H1 (cell line): ENCODE results near the gene CD38. TPM values are rescaled to one million over a fixed set of nuclear protein-coding genes. Genes with fewer than 3 reads are reported as not detected.

ENCODE experiments used
- CTCF ChIA-PET: fragments of 300-600 bp; sonication (Branson Sonifier 250); formaldehyde crosslinking; loops from one replicate; lab custom pipeline; 2021; ENCODE audit not compliant: partially characterized antibody; lab: Charles Lee
- POLR2A ChIA-PET: fragments of 300-600 bp; sonication (Branson Sonifier 250); formaldehyde crosslinking; loops from one replicate; lab custom pipeline; 2021; ENCODE audit warnings: inconsistent platforms; ENCODE audit not compliant: partially characterized antibody; lab: Charles Lee
- DNase-seq, 2 experiments: peaks; one replicate each; pipeline versions ENCODE4 v3.0.0 to v3.0.0-alpha.2; 2010 to 2022; ENCODE audit warnings: low spot score in 2 of 2, low read depth in 1 of 2, mixed read lengths in 1 of 2
- FAIRE-seq: peaks from 2 replicates; lab custom pipeline; 2011; peaks lifted over from hg19 to GRCh38; lab: Jason Lieb, UNC
- H2AFZ ChIP-seq: 2 replicates; pipeline ENCODE4 v1.8.1; 2012; ENCODE audit warnings: low read length, inconsistent platforms
- H2AK5ac ChIP-seq: 2 replicates; pipeline ENCODE4 v1.6.1; 2013; ENCODE audit warnings: low read depth, low read length
- H2BK120ac ChIP-seq: replicated peaks from 2 replicates; pipeline ENCODE3; 2013; ENCODE audit warnings: low read depth, low read length, inconsistent platforms
- H2BK12ac ChIP-seq: 2 replicates; pipeline ENCODE4 v1.6.1; 2013; ENCODE audit warnings: low read depth, low read length
- H2BK15ac ChIP-seq: 2 replicates; pipeline ENCODE4 v1.6.1; 2013; ENCODE audit warnings: low read length
- H2BK20ac ChIP-seq: 2 replicates; pipeline ENCODE4 v1.6.1; 2013; ENCODE audit warnings: low read length
- H2BK5ac ChIP-seq: 2 replicates; pipeline ENCODE4 v1.6.1; 2013; ENCODE audit warnings: low read depth, low read length
- H3K14ac ChIP-seq: 2 replicates; pipeline ENCODE4 v1.6.1; 2013; ENCODE audit warnings: inconsistent platforms; ENCODE audit not compliant: insufficient read length
- H3K18ac ChIP-seq: 2 replicates; pipeline ENCODE4 v1.6.1; 2013; ENCODE audit warnings: low read length; ENCODE audit errors: extremely low read depth
- H3K23ac ChIP-seq: 2 replicates; pipeline ENCODE4 v1.6.1; 2013; ENCODE audit warnings: inconsistent platforms; ENCODE audit not compliant: insufficient read length
- H3K23me2 ChIP-seq: 2 replicates; pipeline ENCODE4 v1.6.1; 2013; ENCODE audit warnings: low read depth, low read length
- H3K27ac ChIP-seq: 2 replicates; pipeline ENCODE4 v1.6.1; 2011; ENCODE audit warnings: low read depth, low read length, inconsistent platforms
- H3K27me3 ChIP-seq, 4 experiments: replicated peaks in 1 of 4; 1 replicate in 1 of 4; 2 replicates in 3 of 4; pipeline versions ENCODE4 v1.6.1 to v1.8.1; 2011 to 2013; ENCODE audit warnings: low read length in 3 of 4, mild to moderate bottlenecking in 3 of 4, inconsistent platforms in 2 of 4, mixed read lengths in 2 of 4, moderate library complexity in 1 of 4; ENCODE audit not compliant: control insufficient read depth in 3 of 4, insufficient read depth in 3 of 4; ENCODE audit errors: extremely low read depth in 1 of 4
- H3K36me3 ChIP-seq, 4 experiments: 2 replicates each; pipeline versions ENCODE4 v1.6.1 to v1.8.1; 2011 to 2013; ENCODE audit warnings: mild to moderate bottlenecking in 4 of 4, low read length in 3 of 4, moderate library complexity in 2 of 4, control low read depth in 1 of 4, inconsistent platforms in 1 of 4; ENCODE audit not compliant: insufficient read depth in 4 of 4, control insufficient read depth in 2 of 4
- H3K4ac ChIP-seq: replicated peaks from 2 replicates; pipeline ENCODE3; 2013; ENCODE audit warnings: low read length, low read depth, mixed read lengths, inconsistent platforms; ENCODE audit not compliant: insufficient read length
- H3K4me1 ChIP-seq, 4 experiments: replicated peaks in 1 of 4; 1 replicate in 1 of 4; 2 replicates in 3 of 4; pipeline versions ENCODE4 v1.6.1 to v1.8.1; 2011 to 2013; ENCODE audit warnings: low read length in 3 of 4, inconsistent platforms in 2 of 4, mixed read lengths in 1 of 4; ENCODE audit not compliant: insufficient read depth in 4 of 4, control insufficient read depth in 3 of 4
- H3K4me2 ChIP-seq, 2 experiments: 2 replicates each; pipeline versions ENCODE4 v1.6.1 to v1.8.1; 2011 to 2013; ENCODE audit warnings: low read depth in 2 of 2, low read length in 2 of 2, control low read depth in 1 of 2, inconsistent platforms in 1 of 2, mild to moderate bottlenecking in 1 of 2; ENCODE audit not compliant: insufficient read depth in 1 of 2
- H3K4me3 ChIP-seq, 4 experiments: fragments of 200-600, 300-600 bp in 1 of 4; sonication (generic), shearing (Covaris generic), sonication (Bioruptor Twin) in 1 of 4; 2 replicates each; pipeline versions ENCODE4 v1.5.1 to v1.8.1; 2011 to 2016; ENCODE audit warnings: low read length in 4 of 4, low read depth in 3 of 4, control low read depth in 2 of 4, inconsistent platforms in 2 of 4, mild to moderate bottlenecking in 2 of 4, mixed read lengths in 1 of 4, moderate library complexity in 1 of 4; ENCODE audit not compliant: insufficient read depth in 2 of 4; ENCODE audit errors: extremely low read depth in 1 of 4
- H3K56ac ChIP-seq: replicated peaks from 2 replicates; pipeline ENCODE3; 2013; ENCODE audit warnings: low read depth, mild to moderate bottlenecking, mixed read lengths, low read length, inconsistent platforms; ENCODE audit not compliant: insufficient read length
- H3K79me1 ChIP-seq: 2 replicates; pipeline ENCODE4 v1.6.1; 2013; ENCODE audit warnings: low read depth, low read length, control low read depth
- H3K79me2 ChIP-seq, 2 experiments: 2 replicates each; pipeline versions ENCODE4 v1.6.1 to v1.8.1; 2012 to 2013; ENCODE audit warnings: low read length in 2 of 2, mild to moderate bottlenecking in 2 of 2, inconsistent platforms in 1 of 2; ENCODE audit not compliant: insufficient read depth in 2 of 2, control insufficient read depth in 1 of 2
- H3K9ac ChIP-seq, 4 experiments: replicated peaks in 1 of 4; 1 replicate in 1 of 4; 2 replicates in 3 of 4; pipeline versions ENCODE4 v1.6.1 to v1.8.1; 2011 to 2013; ENCODE audit warnings: low read depth in 3 of 4, low read length in 3 of 4, control low read depth in 2 of 4, mild to moderate bottlenecking in 2 of 4, moderate library complexity in 2 of 4, inconsistent platforms in 1 of 4; ENCODE audit errors: extremely low read depth in 1 of 4
- H3K9me3 ChIP-seq, 2 experiments: 2 replicates each; pipeline versions ENCODE4 v1.6.1 to v1.8.1; 2012 to 2013; ENCODE audit warnings: mild to moderate bottlenecking in 2 of 2, moderate library complexity in 2 of 2, control low read depth in 1 of 2, inconsistent platforms in 1 of 2, low read depth in 1 of 2, low read length in 1 of 2, mixed read lengths in 1 of 2; ENCODE audit not compliant: insufficient read depth in 2 of 2
- H4K20me1 ChIP-seq, 2 experiments: replicated peaks in 1 of 2; 2 replicates each; pipeline versions ENCODE3 to v1.8.1; 2011 to 2013; ENCODE audit warnings: inconsistent platforms in 2 of 2, low read length in 2 of 2, mild to moderate bottlenecking in 1 of 2; ENCODE audit not compliant: insufficient read depth in 2 of 2, control insufficient read depth in 1 of 2
- H4K5ac ChIP-seq: 2 replicates; pipeline ENCODE4 v1.6.1; 2013; ENCODE audit warnings: low read length, low read depth, mixed read lengths, inconsistent platforms; ENCODE audit not compliant: insufficient read length
- H4K8ac ChIP-seq: 2 replicates; pipeline ENCODE4 v1.8.0; 2013; ENCODE audit warnings: mild to moderate bottlenecking, moderate library complexity, low read length, inconsistent platforms; ENCODE audit not compliant: insufficient read depth; ENCODE audit errors: extremely low read depth
- H4K91ac ChIP-seq: replicated peaks from 2 replicates; pipeline ENCODE3; 2013; ENCODE audit warnings: low read length, mixed read lengths, inconsistent platforms; ENCODE audit not compliant: insufficient read length
- BRCA1 ChIP-seq: IDR thresholded peaks from 2 replicates; pipeline ENCODE4 v1.6.1; 2012; ENCODE audit warnings: low read depth, low read length, improper control_type of control experiment
- CREB1 ChIP-seq: IDR thresholded peaks from 2 replicates; pipeline ENCODE4 v1.6.1; 2012; ENCODE audit warnings: inconsistent platforms
- JUN ChIP-seq: IDR thresholded peaks from 2 replicates; pipeline ENCODE4 v1.6.1; 2011; ENCODE audit warnings: low read depth, mild to moderate bottlenecking, improper control_type of control experiment, low read length
- MAFK ChIP-seq: IDR thresholded peaks from 2 replicates; pipeline ENCODE4 v1.6.1; 2012; ENCODE audit warnings: low read depth, mild to moderate bottlenecking, improper control_type of control experiment, low read length
- POLR2A ChIP-seq, 2 experiments: IDR thresholded peaks; 1 replicate in 1 of 2; 2 replicates in 1 of 2; pipeline ENCODE4 v1.6.1; 2011; ENCODE audit warnings: low read depth in 2 of 2, low read length in 2 of 2, mild to moderate bottlenecking in 2 of 2; ENCODE audit errors: control extremely low read depth in 1 of 2
- RFX5 ChIP-seq: IDR thresholded peaks from 2 replicates; pipeline ENCODE4 v1.6.1; 2011; ENCODE audit warnings: low read depth, low read length, improper control_type of control experiment, borderline replicate concordance
- SP1 ChIP-seq: IDR thresholded peaks from 2 replicates; pipeline ENCODE4 v1.6.1; 2011; ENCODE audit warnings: low read depth, low read length
- TAF7 ChIP-seq: optimal IDR thresholded peaks from 2 replicates; pipeline ENCODE3; 2011; ENCODE audit warnings: low read depth, mild to moderate bottlenecking, inconsistent platforms, low read length, moderate library complexity, borderline replicate concordance
- TBP ChIP-seq: IDR thresholded peaks from 2 replicates; pipeline ENCODE4 v1.6.1; 2011; ENCODE audit warnings: low read depth, low read length, improper control_type of control experiment
- YY1 ChIP-seq: IDR thresholded peaks from 2 replicates; pipeline ENCODE4 v1.6.1; 2011; ENCODE audit warnings: low read depth, mild to moderate bottlenecking, low read length
- polyA plus RNA-seq, 7 experiments: library from polyadenylated mRNA; depleted of rRNA in 3 of 7; stranded (reverse) in 5 of 7; unstranded in 2 of 7; fragments of >200 nt in 5 of 7; fragments of 200-250 nt in 2 of 7; gene quantifications; 1 replicate in 5 of 7; 2 replicates in 1 of 7; 4 replicates in 1 of 7; pipeline versions ENCODE4 v1.2.1 to v1.2.3, GENCODE V29; 2011 to 2013; ENCODE audit warnings: missing spikeins in 2 of 7, mixed read lengths in 2 of 7
- total RNA-seq: library from RNA; stranded (reverse); fragmentation: NEBNext Ultra II Directional; extraction: Animal tissue kit (Norgen Biotek cat#: 25700); gene quantifications from 2 replicates; pipeline ENCODE4 v1.2.1, GENCODE V29; 2021
- TF ChIP-seq, protein P1 (sequence below): IDR thresholded peaks from 2 replicates; pipeline ENCODE4 v1.6.1; 2012; ENCODE audit warnings: inconsistent platforms

The CD38 gene
- total and polyA plus RNA-seq, 2 of the 8 experiments (the other 6 are each of a cell fraction or from before 2014, with no cell fraction given): 0.14 to 0.24 TPM

DNA sequence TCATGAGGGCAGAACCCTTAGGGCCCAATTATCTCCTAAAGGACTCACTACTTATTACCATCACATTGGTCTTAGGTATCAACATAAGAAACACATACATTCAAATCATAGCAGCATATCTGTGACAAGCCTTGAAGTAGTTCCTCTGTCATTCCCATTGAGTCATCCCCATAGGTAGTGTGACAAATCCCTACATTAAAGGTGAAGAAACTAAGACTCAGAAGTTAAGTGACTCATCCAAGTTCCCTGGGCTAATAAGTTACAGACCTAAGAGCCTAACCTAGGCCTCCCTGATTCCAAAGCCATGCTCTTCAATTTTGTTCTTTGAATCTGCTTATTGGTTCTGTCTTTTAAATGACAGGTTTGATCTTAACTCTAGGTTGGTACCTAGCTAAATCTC is 58.2 kb downstream of the CD38 start:
- no peak overlapping the region for H2BK5ac ChIP-seq
- H3K4me3 ChIP-seq: no peak overlapping the region
- no peak for TF ChIP-seq TAF7
- no peak for TF ChIP-seq MAFK
- no peak for TF ChIP-seq YY1
- TF ChIP-seq POLR2A (IDR thresholded peaks at IDR 0.05; ENCODE audit: control extremely low read depth in 1 of 2, low read depth in 2 of 2, low read length in 2 of 2): no peak
- TF ChIP-seq JUN: no peak
- no peak for TF ChIP-seq TBP
- TF ChIP-seq, protein P1, sequence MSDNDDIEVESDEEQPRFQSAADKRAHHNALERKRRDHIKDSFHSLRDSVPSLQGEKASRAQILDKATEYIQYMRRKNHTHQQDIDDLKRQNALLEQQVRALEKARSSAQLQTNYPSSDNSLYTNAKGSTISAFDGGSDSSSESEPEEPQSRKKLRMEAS: no peak
- no peak for TF ChIP-seq CREB1
- TF ChIP-seq SP1: no peak
- TF ChIP-seq BRCA1: no peak
- TF ChIP-seq RFX5: no peak
- DNase-seq (no peak), FAIRE-seq (no peak)
- H4K5ac ChIP-seq: no peak overlapping the region
- no peaks in the 10 kb centered on the region for H4K20me1 ChIP-seq
- H3K4ac ChIP-seq: no peak overlapping the region
- H2AFZ ChIP-seq: no peak overlapping the region
- no peak overlapping the region for H3K18ac ChIP-seq
- no peaks in the 10 kb centered on the region; a peak in 1 of 7 replicates for H3K4me1 ChIP-seq
- H2BK20ac ChIP-seq: no peak overlapping the region
- no peak overlapping the region for H4K91ac ChIP-seq
- no peaks in the 10 kb centered on the region for H3K79me2 ChIP-seq
- no peaks in the 10 kb centered on the region for H3K27me3 ChIP-seq
- ChIA-PET CTCF (interaction anchor here (0.6 to 0.8 kb wide), 3 partner anchors 17 to 111 kb away, joined by 3 read pairs; no protein-coding TSS in a partner anchor), POLR2A (no interaction called here)
- H3K4me2 ChIP-seq: no peak overlapping the region
- H3K56ac ChIP-seq: no peak overlapping the region
- H3K79me1 ChIP-seq: no peaks in the 10 kb centered on the region
- no peak overlapping the region for H3K14ac ChIP-seq
- no peak overlapping the region for H2AK5ac ChIP-seq
- no peak overlapping the region for H3K9ac ChIP-seq
- H3K23ac ChIP-seq: no peak overlapping the region
- H2BK12ac ChIP-seq: no peak overlapping the region
- H3K23me2 ChIP-seq: no peaks in the 10 kb centered on the region
- H4K8ac ChIP-seq: no peak overlapping the region
- peaks cover 0 to 8% of the 10 kb centered on the region in 2 experiments; a peak in 1 of 4 replicates for H3K9me3 ChIP-seq
- H3K27ac ChIP-seq: no peak overlapping the region
- H3K36me3 ChIP-seq: no peaks in the 10 kb centered on the region
- no peak overlapping the region for H2BK120ac ChIP-seq
- no peak overlapping the region for H2BK15ac ChIP-seq
